Activated CD4-positive, alpha-beta T cell treated with anti-CD3 and anti-CD28 coated beads, Interleukin-2, amount 10 ng/mL, durations not matched to agents 24 days and 14 days (primary cell): ENCODE data around the gene FGF12. TPM values are rescaled to one million over a fixed set of nuclear protein-coding genes. Genes with fewer than 3 reads are reported as not detected.

ENCODE experiments used
- DNase-seq: peaks from one replicate; pipeline ENCODE4 v3.0.0; 2022
- H3K27ac Mint-ChIP-seq: one replicate; pipeline ENCODE4 v1.8.0; 2022; ENCODE audit warnings: mild to moderate bottlenecking, mixed read lengths
- H3K27me3 Mint-ChIP-seq: one replicate; pipeline ENCODE4 v1.8.0; 2022; ENCODE audit warnings: mixed read lengths
- H3K36me3 Mint-ChIP-seq: one replicate; pipeline ENCODE4 v1.8.0; 2022; ENCODE audit warnings: low read depth, mild to moderate bottlenecking, mixed read lengths
- H3K4me1 Mint-ChIP-seq: one replicate; pipeline ENCODE4 v1.8.0; 2021; ENCODE audit warnings: mixed read lengths
- H3K4me3 Mint-ChIP-seq: one replicate; pipeline ENCODE4 v1.8.0; 2022; ENCODE audit warnings: mild to moderate bottlenecking, moderate library complexity, mixed read lengths
- H3K9me3 Mint-ChIP-seq: one replicate; pipeline ENCODE4 v1.8.0; 2021; ENCODE audit warnings: mixed read lengths
- intact Hi-C: fragments of 100-400 bp; cut with micrococcal nuclease; formaldehyde crosslinking; loops from one replicate; pipeline ENCODE4 v1.15.1; 2023
- total RNA-seq: library from RNA; stranded (reverse); gene quantifications from 2 replicates; pipeline ENCODE4 v1.2.3, GENCODE V29; 2022

The FGF12 gene
- total RNA-seq, 1 donor from 2014 or later: not detected

GRCh38 chr3:192273697-192274010 is 453.7 kb downstream of the FGF12 start:
- intact Hi-C loops: no loop called here
- Mint-ChIP-seq H3K4me3 (no peak overlapping the region), H3K27ac (no peak overlapping the region), H3K4me1 (no peaks in the 10 kb centered on the region), H3K9me3 (no peaks in the 10 kb centered on the region), H3K27me3 (no peaks in the 10 kb centered on the region), H3K36me3 (no peaks in the 10 kb centered on the region)
- no peak for DNase-seq

GRCh38 chr3:192273001-192273696 is 454.2 kb downstream of the FGF12 start:
- no peak overlapping the region for H3K4me3 Mint-ChIP-seq
- H3K36me3 Mint-ChIP-seq: no peaks in the 10 kb centered on the region
- H3K27me3 Mint-ChIP-seq: no peaks in the 10 kb centered on the region
- no peak overlapping the region for H3K27ac Mint-ChIP-seq
- no peaks in the 10 kb centered on the region for H3K9me3 Mint-ChIP-seq
- no peak for DNase-seq
- H3K4me1 Mint-ChIP-seq: no peaks in the 10 kb centered on the region
- intact Hi-C loops: no loop called here

- no peak for DNase-seq
- H3K4me3 Mint-ChIP-seq: no peak overlapping the region
- no peaks in the 10 kb centered on the region for H3K9me3 Mint-ChIP-seq
- intact Hi-C loops: no loop called here
- no peaks in the 10 kb centered on the region for H3K27me3 Mint-ChIP-seq
- no peak overlapping the region for H3K27ac Mint-ChIP-seq
- no peaks in the 10 kb centered on the region for H3K36me3 Mint-ChIP-seq
- no peaks in the 10 kb centered on the region for H3K4me1 Mint-ChIP-seq
Observed at GRCh38 chr3:192262001-192262400, 465.3 kb downstream of the FGF12 start.

- Mint-ChIP-seq H3K36me3 (no peaks in the 10 kb centered on the region), H3K4me1 (no peaks in the 10 kb centered on the region), H3K27ac (no peak overlapping the region), H3K27me3 (no peaks in the 10 kb centered on the region), H3K4me3 (no peak overlapping the region), H3K9me3 (no peaks in the 10 kb centered on the region)
- intact Hi-C loops: no loop called here
- DNase-seq: no peak
Observed at GRCh38 chr3:192261135-192261534, 466.2 kb downstream of the FGF12 start.

GRCh38 chr3:192260116-192261010 is 467.0 kb downstream of the FGF12 start:
- intact Hi-C loops: no loop called here
- H3K4me1 Mint-ChIP-seq: no peaks in the 10 kb centered on the region
- no peak for DNase-seq

GRCh38 chr3:192259661-192260060 is 467.7 kb downstream of the FGF12 start:
- DNase-seq: no peak
- intact Hi-C loops: no loop called here
- Mint-ChIP-seq H3K27ac (no peak overlapping the region), H3K9me3 (no peaks in the 10 kb centered on the region), H3K27me3 (no peaks in the 10 kb centered on the region), H3K4me3 (no peak overlapping the region), H3K36me3 (no peaks in the 10 kb centered on the region), H3K4me1 (no peaks in the 10 kb centered on the region)

More at GRCh38 chr3:192260116-192261010, 467.0 kb downstream of the FGF12 start:
- Mint-ChIP-seq H3K27me3 (no peaks in the 10 kb centered on the region), H3K4me3 (no peak overlapping the region), H3K9me3 (no peaks in the 10 kb centered on the region), H3K27ac (no peak overlapping the region), H3K36me3 (no peaks in the 10 kb centered on the region)

GRCh38 chr3:192258721-192259120 is 468.6 kb downstream of the FGF12 start:
- no peaks in the 10 kb centered on the region for H3K4me1 Mint-ChIP-seq
- H3K27ac Mint-ChIP-seq: no peak overlapping the region
- DNase-seq: no peak
- H3K4me3 Mint-ChIP-seq: no peak overlapping the region
- H3K27me3 Mint-ChIP-seq: no peaks in the 10 kb centered on the region
- no peaks in the 10 kb centered on the region for H3K36me3 Mint-ChIP-seq
- no peaks in the 10 kb centered on the region for H3K9me3 Mint-ChIP-seq
- intact Hi-C loops: no loop called here

GRCh38 chr3:192255839-192256238 is 471.5 kb downstream of the FGF12 start:
- no peak for DNase-seq
- Mint-ChIP-seq H3K27ac (no peak overlapping the region), H3K4me3 (no peak overlapping the region), H3K4me1 (no peaks in the 10 kb centered on the region), H3K9me3 (no peaks in the 10 kb centered on the region), H3K36me3 (no peaks in the 10 kb centered on the region), H3K27me3 (peaks cover 2% of the 10 kb centered on the region)
- intact Hi-C loops: no loop called here

- H3K36me3 Mint-ChIP-seq: no peaks in the 10 kb centered on the region
- H3K4me3 Mint-ChIP-seq: no peak overlapping the region
- DNase-seq: no peak
- peaks cover 2% of the 10 kb centered on the region for H3K27me3 Mint-ChIP-seq
- no peaks in the 10 kb centered on the region for H3K4me1 Mint-ChIP-seq
- intact Hi-C loops: no loop called here
- no peaks in the 10 kb centered on the region for H3K9me3 Mint-ChIP-seq
- no peak overlapping the region for H3K27ac Mint-ChIP-seq
Observed at GRCh38 chr3:192253138-192253887, 474.0 kb downstream of the FGF12 start.

GRCh38 chr3:192249516-192249915 is 477.8 kb downstream of the FGF12 start:
- intact Hi-C loops: no loop called here
- Mint-ChIP-seq H3K4me1 (no peaks in the 10 kb centered on the region), H3K36me3 (no peaks in the 10 kb centered on the region), H3K27me3 (peaks cover 2% of the 10 kb centered on the region), H3K27ac (no peak overlapping the region), H3K4me3 (no peak overlapping the region), H3K9me3 (no peaks in the 10 kb centered on the region)
- DNase-seq: no peak

GRCh38 chr3:192246847-192247559 is 480.3 kb downstream of the FGF12 start:
- Mint-ChIP-seq H3K4me3 (no peak overlapping the region), H3K27me3 (no peaks in the 10 kb centered on the region), H3K27ac (no peak overlapping the region), H3K9me3 (no peaks in the 10 kb centered on the region), H3K4me1 (no peaks in the 10 kb centered on the region), H3K36me3 (no peaks in the 10 kb centered on the region)
- intact Hi-C loops: no loop called here
- DNase-seq: no peak

- Mint-ChIP-seq H3K4me1 (no peaks in the 10 kb centered on the region), H3K36me3 (no peaks in the 10 kb centered on the region), H3K27ac (no peak overlapping the region), H3K9me3 (no peaks in the 10 kb centered on the region), H3K4me3 (no peak overlapping the region), H3K27me3 (no peaks in the 10 kb centered on the region)
- no peak for DNase-seq
- intact Hi-C loops: no loop called here
Observed at GRCh38 chr3:192244591-192244990, 482.8 kb downstream of the FGF12 start.

- no peak overlapping the region for H3K4me3 Mint-ChIP-seq
- intact Hi-C loops: no loop called here
- no peaks in the 10 kb centered on the region for H3K4me1 Mint-ChIP-seq
- H3K9me3 Mint-ChIP-seq: no peaks in the 10 kb centered on the region
- H3K27me3 Mint-ChIP-seq: no peaks in the 10 kb centered on the region
- DNase-seq: no peak
- H3K36me3 Mint-ChIP-seq: no peaks in the 10 kb centered on the region
- no peak overlapping the region for H3K27ac Mint-ChIP-seq
Observed at GRCh38 chr3:192239956-192240355, 487.4 kb downstream of the FGF12 start.
